ENCODE data around the gene THEM4. TPM values are rescaled to one million over a fixed set of nuclear protein-coding genes. Genes with fewer than 3 reads are reported as not detected.

THEM4 gene
- total and polyA plus RNA-seq, 2 experiments from 2014 or later = 13.4 to 20.4 TPM

DNA sequence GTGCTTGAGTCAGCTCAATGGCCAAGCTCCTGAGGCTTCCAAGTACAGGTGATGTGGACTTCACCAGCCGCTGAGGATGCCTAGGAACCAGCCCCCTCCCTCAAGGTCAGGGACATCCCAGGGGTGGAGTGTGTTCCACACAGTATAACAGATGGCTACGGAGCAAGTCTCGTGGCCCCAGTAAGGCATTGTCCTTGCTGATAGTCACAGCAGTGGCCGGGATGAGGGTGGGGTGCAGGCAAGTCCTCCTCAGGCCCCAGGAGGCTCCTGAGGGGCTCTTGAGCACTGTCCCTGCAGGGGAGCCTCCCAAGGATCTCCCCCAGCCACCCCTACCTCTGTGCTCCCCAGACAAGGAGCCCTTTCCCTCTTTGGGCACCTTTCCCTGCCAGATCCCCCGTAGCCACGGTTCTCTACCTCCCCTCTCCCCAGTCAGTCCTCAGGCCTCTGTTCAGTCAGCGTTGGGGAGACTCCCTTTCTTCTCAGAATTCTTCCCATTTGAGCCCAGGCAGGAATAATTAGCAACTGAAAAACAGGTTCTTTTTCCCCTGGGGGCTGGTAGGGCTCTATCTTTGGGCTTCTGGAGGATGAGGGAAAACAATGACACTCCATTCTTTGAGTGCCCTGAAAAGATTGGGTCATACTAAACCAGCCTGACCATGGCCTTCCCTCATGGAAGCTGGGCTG lies 48.7 kb downstream of the THEM4 start:
- Mint-ChIP-seq H3K36me3 (ENCODE audit: low read depth) (no peaks in the 10 kb centered on the region), H3K27ac (no peak overlapping the region), H3K4me1 (peaks cover 23% of the 10 kb centered on the region), H3K27me3 (ENCODE audit: insufficient read depth, low read depth, poor library complexity) (peaks cover 64% of the 10 kb centered on the region), H3K4me3 (peak overlapping the region; percentile 16; the same call in 2 of the 3 replicates), H3K9me3 (no peaks in the 10 kb centered on the region; the same call in 2 of the 3 replicates)
- Histone ChIP-seq H3K27ac (ENCODE audit: low read depth) (no peak overlapping the region), H3K79me2 (replicated peaks; ENCODE audit: insufficient read depth) (no peaks in the 10 kb centered on the region), H3K4me2 (peak overlapping the region; percentile 52), H3F3A (replicated peaks; ENCODE audit: low read depth) (no peaks in the 10 kb centered on the region), H2AFZ (no peak overlapping the region), H4K20me1 (replicated peaks; ENCODE audit: insufficient read depth) (no peaks in the 10 kb centered on the region; the same call in 1 of the 2 replicates), H3K9me2 (ENCODE audit: insufficient read depth) (no peaks in the 10 kb centered on the region), H3K27me3 (ENCODE audit: insufficient read depth) (peaks cover 85% of the 10 kb centered on the region), H3K4me3 (no peak overlapping the region), H3K36me3 (ENCODE audit: insufficient read depth) (no peaks in the 10 kb centered on the region; the same call in 1 of the 2 replicates), H3K4me1 (ENCODE audit: insufficient read depth) (peaks cover 5% of the 10 kb centered on the region; the same call in 1 of the 2 replicates)
- DNase-seq (ENCODE audit: low spot score) (peak; percentile 87), ATAC-seq (peak; percentile 93)
- TF ChIP-seq, protein P1, sequence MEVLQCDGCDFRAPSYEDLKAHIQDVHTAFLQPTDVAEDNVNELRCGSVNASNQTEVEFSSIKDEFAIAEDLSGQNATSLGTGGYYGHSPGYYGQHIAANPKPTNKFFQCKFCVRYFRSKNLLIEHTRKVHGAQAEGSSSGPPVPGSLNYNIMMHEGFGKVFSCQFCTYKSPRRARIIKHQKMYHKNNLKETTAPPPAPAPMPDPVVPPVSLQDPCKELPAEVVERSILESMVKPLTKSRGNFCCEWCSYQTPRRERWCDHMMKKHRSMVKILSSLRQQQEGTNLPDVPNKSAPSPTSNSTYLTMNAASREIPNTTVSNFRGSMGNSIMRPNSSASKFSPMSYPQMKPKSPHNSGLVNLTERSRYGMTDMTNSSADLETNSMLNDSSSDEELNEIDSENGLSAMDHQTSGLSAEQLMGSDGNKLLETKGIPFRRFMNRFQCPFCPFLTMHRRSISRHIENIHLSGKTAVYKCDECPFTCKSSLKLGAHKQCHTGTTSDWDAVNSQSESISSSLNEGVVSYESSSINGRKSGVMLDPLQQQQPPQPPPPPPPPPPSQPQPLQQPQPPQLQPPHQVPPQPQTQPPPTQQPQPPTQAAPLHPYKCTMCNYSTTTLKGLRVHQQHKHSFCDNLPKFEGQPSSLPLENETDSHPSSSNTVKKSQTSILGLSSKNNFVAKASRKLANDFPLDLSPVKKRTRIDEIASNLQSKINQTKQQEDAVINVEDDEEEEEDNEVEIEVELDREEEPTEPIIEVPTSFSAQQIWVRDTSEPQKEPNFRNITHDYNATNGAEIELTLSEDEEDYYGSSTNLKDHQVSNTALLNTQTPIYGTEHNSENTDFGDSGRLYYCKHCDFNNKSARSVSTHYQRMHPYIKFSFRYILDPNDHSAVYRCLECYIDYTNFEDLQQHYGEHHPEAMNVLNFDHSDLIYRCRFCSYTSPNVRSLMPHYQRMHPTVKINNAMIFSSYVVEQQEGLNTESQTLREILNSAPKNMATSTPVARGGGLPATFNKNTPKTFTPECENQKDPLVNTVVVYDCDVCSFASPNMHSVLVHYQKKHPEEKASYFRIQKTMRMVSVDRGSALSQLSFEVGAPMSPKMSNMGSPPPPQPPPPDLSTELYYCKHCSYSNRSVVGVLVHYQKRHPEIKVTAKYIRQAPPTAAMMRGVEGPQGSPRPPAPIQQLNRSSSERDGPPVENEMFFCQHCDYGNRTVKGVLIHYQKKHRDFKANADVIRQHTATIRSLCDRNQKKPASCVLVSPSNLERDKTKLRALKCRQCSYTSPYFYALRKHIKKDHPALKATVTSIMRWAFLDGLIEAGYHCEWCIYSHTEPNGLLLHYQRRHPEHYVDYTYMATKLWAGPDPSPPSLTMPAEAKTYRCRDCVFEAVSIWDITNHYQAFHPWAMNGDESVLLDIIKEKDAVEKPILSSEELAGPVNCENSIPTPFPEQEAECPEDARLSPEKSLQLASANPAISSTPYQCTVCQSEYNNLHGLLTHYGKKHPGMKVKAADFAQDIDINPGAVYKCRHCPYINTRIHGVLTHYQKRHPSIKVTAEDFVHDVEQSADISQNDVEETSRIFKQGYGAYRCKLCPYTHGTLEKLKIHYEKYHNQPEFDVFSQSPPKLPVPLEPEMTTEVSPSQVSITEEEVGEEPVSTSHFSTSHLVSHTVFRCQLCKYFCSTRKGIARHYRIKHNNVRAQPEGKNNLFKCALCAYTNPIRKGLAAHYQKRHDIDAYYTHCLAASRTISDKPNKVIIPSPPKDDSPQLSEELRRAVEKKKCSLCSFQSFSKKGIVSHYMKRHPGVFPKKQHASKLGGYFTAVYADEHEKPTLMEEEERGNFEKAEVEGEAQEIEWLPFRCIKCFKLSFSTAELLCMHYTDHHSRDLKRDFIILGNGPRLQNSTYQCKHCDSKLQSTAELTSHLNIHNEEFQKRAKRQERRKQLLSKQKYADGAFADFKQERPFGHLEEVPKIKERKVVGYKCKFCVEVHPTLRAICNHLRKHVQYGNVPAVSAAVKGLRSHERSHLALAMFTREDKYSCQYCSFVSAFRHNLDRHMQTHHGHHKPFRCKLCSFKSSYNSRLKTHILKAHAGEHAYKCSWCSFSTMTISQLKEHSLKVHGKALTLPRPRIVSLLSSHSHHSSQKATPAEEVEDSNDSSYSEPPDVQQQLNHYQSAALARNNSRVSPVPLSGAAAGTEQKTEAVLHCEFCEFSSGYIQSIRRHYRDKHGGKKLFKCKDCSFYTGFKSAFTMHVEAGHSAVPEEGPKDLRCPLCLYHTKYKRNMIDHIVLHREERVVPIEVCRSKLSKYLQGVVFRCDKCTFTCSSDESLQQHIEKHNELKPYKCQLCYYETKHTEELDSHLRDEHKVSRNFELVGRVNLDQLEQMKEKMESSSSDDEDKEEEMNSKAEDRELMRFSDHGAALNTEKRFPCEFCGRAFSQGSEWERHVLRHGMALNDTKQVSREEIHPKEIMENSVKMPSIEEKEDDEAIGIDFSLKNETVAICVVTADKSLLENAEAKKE (CRISPR knock-in tag; IDR thresholded peaks at IDR 0.05) = 0 out of 2 replicates have a peak, but pooled peaks have one; percentile 36
- TF ChIP-seq JUNB (IDR thresholded peaks at IDR 0.05; ENCODE audit: unreplicated experiment) = no peak
- no peak for TF ChIP-seq CREB1 (CRISPR knock-in tag; IDR thresholded peaks at IDR 0.05; ENCODE audit: low read depth)
- TF ChIP-seq EZH2 (IDR thresholded peaks at IDR 0.05; ENCODE audit: low read depth, unreplicated experiment) = no peak
- no peak for TF ChIP-seq EZH2phosphoT487 (IDR thresholded peaks at IDR 0.05; ENCODE audit: unreplicated experiment)
- no peak for TF ChIP-seq ETS1 (IDR thresholded peaks at IDR 0.05)
- TF ChIP-seq, protein P2, sequence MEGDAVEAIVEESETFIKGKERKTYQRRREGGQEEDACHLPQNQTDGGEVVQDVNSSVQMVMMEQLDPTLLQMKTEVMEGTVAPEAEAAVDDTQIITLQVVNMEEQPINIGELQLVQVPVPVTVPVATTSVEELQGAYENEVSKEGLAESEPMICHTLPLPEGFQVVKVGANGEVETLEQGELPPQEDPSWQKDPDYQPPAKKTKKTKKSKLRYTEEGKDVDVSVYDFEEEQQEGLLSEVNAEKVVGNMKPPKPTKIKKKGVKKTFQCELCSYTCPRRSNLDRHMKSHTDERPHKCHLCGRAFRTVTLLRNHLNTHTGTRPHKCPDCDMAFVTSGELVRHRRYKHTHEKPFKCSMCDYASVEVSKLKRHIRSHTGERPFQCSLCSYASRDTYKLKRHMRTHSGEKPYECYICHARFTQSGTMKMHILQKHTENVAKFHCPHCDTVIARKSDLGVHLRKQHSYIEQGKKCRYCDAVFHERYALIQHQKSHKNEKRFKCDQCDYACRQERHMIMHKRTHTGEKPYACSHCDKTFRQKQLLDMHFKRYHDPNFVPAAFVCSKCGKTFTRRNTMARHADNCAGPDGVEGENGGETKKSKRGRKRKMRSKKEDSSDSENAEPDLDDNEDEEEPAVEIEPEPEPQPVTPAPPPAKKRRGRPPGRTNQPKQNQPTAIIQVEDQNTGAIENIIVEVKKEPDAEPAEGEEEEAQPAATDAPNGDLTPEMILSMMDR (conservative IDR thresholded peaks at IDR 0.05; ENCODE audit: low read depth in 2 of 2) = no peak
- no peak for TF ChIP-seq ZNF114 (CRISPR knock-in tag; IDR thresholded peaks at IDR 0.05)
